HepG2 (cell line): ENCODE results near the gene TRIM9. TPM values are rescaled to one million over a fixed set of nuclear protein-coding genes. Genes with fewer than 3 reads are reported as not detected.

ENCODE experiments used
- ATAC-seq: fragments of 200-7000 bp; cut with Tn5 transposase; 3 replicates; pipeline ENCODE4 v1.9.1; 2020; ENCODE audit warnings: mild to moderate bottlenecking, moderate library complexity
- BruUV-seq: library from RNA; stranded (reverse); fragments of 400-500 nt; replicated peaks from 2 replicates; lab custom pipeline; 2021; lab: Mats Ljungman, UMichigan
- CTCF ChIA-PET: fragments of 300-600 bp; formaldehyde crosslinking; extraction: SDS; loops from one replicate; lab custom pipeline; 2021; ENCODE audit warnings: low total read pairs, inconsistent platforms, low intra/inter-chr PET ratio; lab: Yijun Ruan, JAX
- POLR2A ChIA-PET: fragments of 350-600 bp; sonication (Branson Sonifier 250); formaldehyde crosslinking; loops from one replicate; lab custom pipeline; 2020; ENCODE audit warnings: antibody characterized with exemption, inconsistent platforms; lab: Yijun Ruan, JAX
- DNase-seq: peaks from one replicate; pipeline ENCODE4 v3.0.0-alpha.2; 2015; ENCODE audit warnings: low spot score
- FAIRE-seq: peaks from 3 replicates; lab custom pipeline; 2011; peaks lifted over from hg19 to GRCh38; lab: Jason Lieb, UNC
- H2AFZ ChIP-seq: one replicate; pipeline ENCODE4 v1.6.1; 2011; ENCODE audit warnings: low read length, inconsistent platforms
- H3K27ac ChIP-seq: fragments of 300-600 bp; 3 replicates; pipeline ENCODE4 v1.8.0; 2011; ENCODE audit warnings: mixed run types, mild to moderate bottlenecking, mixed read lengths, low read length, inconsistent platforms; ENCODE audit not compliant: insufficient read depth; ENCODE audit errors: extremely low read length
- H3K27me3 ChIP-seq, 2 experiments: fragments of 200-600 bp in 1 of 2; 2 replicates in 1 of 2; 3 replicates in 1 of 2; pipeline versions ENCODE4 v1.6.0 to v1.8.0; 2011; ENCODE audit warnings: low read length in 2 of 2, mild to moderate bottlenecking in 2 of 2, moderate library complexity in 2 of 2, inconsistent platforms in 1 of 2; ENCODE audit not compliant: insufficient read depth in 2 of 2, control insufficient read depth in 1 of 2
- H3K36me3 ChIP-seq, 2 experiments: fragments of 200-600 bp in 1 of 2; replicated peaks in 1 of 2; 2 replicates in 1 of 2; 3 replicates in 1 of 2; pipeline versions ENCODE4 v1.5.1 to v1.8.0; 2011; ENCODE audit warnings: low read length in 2 of 2, inconsistent platforms in 1 of 2; ENCODE audit not compliant: insufficient read depth in 2 of 2, control insufficient read depth in 1 of 2
- H3K4me1 ChIP-seq: 2 replicates; pipeline ENCODE4 v1.5.1; 2012; ENCODE audit warnings: low read length, inconsistent platforms; ENCODE audit not compliant: insufficient read depth
- H3K4me2 ChIP-seq: 2 replicates; pipeline ENCODE4 v1.6.0; 2011; ENCODE audit warnings: low read depth, low read length, inconsistent platforms
- H3K4me3 ChIP-seq, 3 experiments: fragments of 200-600 bp in 1 of 3; sonication (generic), shearing (Covaris generic) in 1 of 3; replicated peaks in 1 of 3; 2 replicates each; pipeline ENCODE4 v1.5.1; 2011 to 2016; ENCODE audit warnings: low read length in 3 of 3, inconsistent platforms in 2 of 3, low read depth in 2 of 3, mild to moderate bottlenecking in 2 of 3, control low read depth in 1 of 3, mixed read lengths in 1 of 3; ENCODE audit not compliant: insufficient read depth in 1 of 3
- H3K79me2 ChIP-seq: one replicate; pipeline ENCODE4 v1.6.1; 2011; ENCODE audit warnings: low read length, inconsistent platforms; ENCODE audit not compliant: insufficient read depth
- H3K9ac ChIP-seq: 2 replicates; pipeline ENCODE4 v1.6.0; 2011; ENCODE audit warnings: mild to moderate bottlenecking, low read depth, low read length, inconsistent platforms; ENCODE audit not compliant: insufficient read depth
- H3K9me3 ChIP-seq: 2 replicates; pipeline ENCODE4 v1.5.1; 2012; ENCODE audit warnings: mild to moderate bottlenecking, low read length
- H4K20me1 ChIP-seq: 2 replicates; pipeline ENCODE4 v1.6.0; 2011; ENCODE audit warnings: inconsistent platforms, mild to moderate bottlenecking, low read length, moderate library complexity; ENCODE audit not compliant: insufficient read depth
- GZF1 ChIP-seq: sonication (generic); formaldehyde crosslinking; IDR thresholded peaks from 2 replicates; pipeline ENCODE4 v1.5.1; 2020; ENCODE audit warnings: mild to moderate bottlenecking, missing genetic modification reagents
- RBM22 ChIP-seq: fragments of 200-400 bp; formaldehyde crosslinking; optimal IDR thresholded peaks from 2 replicates; pipeline ENCODE3; 2017; ENCODE audit warnings: mild to moderate bottlenecking, low read length, moderate library complexity
- ZBTB1 ChIP-seq: sonication (generic); formaldehyde crosslinking; IDR thresholded peaks from 2 replicates; pipeline ENCODE4 v1.4.0; 2020; ENCODE audit warnings: missing genetic modification reagents, borderline replicate concordance
- WGBS: methylation state at CpG from one replicate; pipeline ENCODE4 v1.1.6; 2017; ENCODE audit warnings: low lambda C conversion rate; 5-methylcytosine and 5-hydroxymethylcytosine counted together
- in situ Hi-C: cut with HindIII; loops from 2 replicates; pipeline ENCODE4 v1.10.0; 2017; ENCODE audit warnings: low pct_unique_long_range_greater_than_20kb; ENCODE audit not compliant: extremely low pct_ligation_motif_present
- intact Hi-C: fragments of 100-400 bp; cut with micrococcal nuclease; formaldehyde crosslinking; loops from one replicate; pipeline ENCODE4 v1.10.0; 2022; ENCODE audit not compliant: unreplicated experiment
- polyA plus RNA-seq, 8 experiments: library from polyadenylated mRNA; depleted of rRNA in 3 of 8; stranded (reverse) in 7 of 8; unstranded in 1 of 8; fragments of >200 nt; fragmentation: Illumina TruSeq in 4 of 8; extraction: Trizol in 4 of 8; gene quantifications; 2 replicates each; pipeline versions ENCODE4 v1.2.1 to v1.2.3, GENCODE V29; 2011 to 2016; ENCODE audit warnings: low read depth in 4 of 8, missing spikeins in 1 of 8, mixed read lengths in 1 of 8; ENCODE audit not compliant: insufficient read depth in 1 of 8
- total RNA-seq, 5 experiments: library from RNA; depleted of rRNA; stranded (reverse); fragments of >200 nt; fragmentation: Illumina TruSeq; extraction: Trizol; gene quantifications; 2 replicates each; pipeline ENCODE4 v1.2.3, GENCODE V29; 2016; ENCODE audit warnings: low read depth in 1 of 5
- TF ChIP-seq, protein P1 (sequence below): sonication (generic); formaldehyde crosslinking; IDR thresholded peaks from 2 replicates; pipeline ENCODE4 v1.4.0; 2020; ENCODE audit warnings: missing genetic modification reagents
- TF ChIP-seq, protein P2 (sequence below), 2 experiments: IDR thresholded peaks; 2 replicates each; pipeline ENCODE4 v1.6.1; 2011 to 2012; ENCODE audit warnings: low read length in 2 of 2, borderline replicate concordance in 1 of 2, low read depth in 1 of 2, mild to moderate bottlenecking in 1 of 2, moderate library complexity in 1 of 2

TRIM9 gene
- total and polyA plus RNA-seq, 2 of the 13 experiments (the other 11 are each of a cell fraction or from before 2014, with no cell fraction given): 0.04 to 0.07 TPM

DNA sequence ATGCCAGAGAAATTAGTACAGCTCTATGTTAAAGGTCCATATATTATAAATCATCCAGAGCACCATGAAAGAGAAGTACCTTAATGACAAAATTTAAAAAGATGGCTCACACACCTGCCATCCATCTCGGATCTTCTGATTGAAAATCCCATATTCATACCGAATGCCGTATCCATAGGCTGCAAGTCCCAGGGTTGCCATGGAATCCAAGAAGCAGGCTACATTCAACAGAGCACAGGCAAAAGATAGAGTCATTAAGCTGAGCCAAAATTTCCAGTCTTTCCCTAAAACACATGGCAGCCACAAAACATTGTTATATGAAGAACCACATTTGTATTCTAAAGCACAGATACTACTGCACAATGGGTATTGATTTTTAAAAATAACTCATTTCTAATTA is 163.3 kb downstream of the TRIM9 start (continued):
- TF ChIP-seq, protein P1, sequence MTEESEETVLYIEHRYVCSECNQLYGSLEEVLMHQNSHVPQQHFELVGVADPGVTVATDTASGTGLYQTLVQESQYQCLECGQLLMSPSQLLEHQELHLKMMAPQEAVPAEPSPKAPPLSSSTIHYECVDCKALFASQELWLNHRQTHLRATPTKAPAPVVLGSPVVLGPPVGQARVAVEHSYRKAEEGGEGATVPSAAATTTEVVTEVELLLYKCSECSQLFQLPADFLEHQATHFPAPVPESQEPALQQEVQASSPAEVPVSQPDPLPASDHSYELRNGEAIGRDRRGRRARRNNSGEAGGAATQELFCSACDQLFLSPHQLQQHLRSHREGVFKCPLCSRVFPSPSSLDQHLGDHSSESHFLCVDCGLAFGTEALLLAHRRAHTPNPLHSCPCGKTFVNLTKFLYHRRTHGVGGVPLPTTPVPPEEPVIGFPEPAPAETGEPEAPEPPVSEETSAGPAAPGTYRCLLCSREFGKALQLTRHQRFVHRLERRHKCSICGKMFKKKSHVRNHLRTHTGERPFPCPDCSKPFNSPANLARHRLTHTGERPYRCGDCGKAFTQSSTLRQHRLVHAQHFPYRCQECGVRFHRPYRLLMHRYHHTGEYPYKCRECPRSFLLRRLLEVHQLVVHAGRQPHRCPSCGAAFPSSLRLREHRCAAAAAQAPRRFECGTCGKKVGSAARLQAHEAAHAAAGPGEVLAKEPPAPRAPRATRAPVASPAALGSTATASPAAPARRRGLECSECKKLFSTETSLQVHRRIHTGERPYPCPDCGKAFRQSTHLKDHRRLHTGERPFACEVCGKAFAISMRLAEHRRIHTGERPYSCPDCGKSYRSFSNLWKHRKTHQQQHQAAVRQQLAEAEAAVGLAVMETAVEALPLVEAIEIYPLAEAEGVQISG (CRISPR knock-in tag): no peak

DNA sequence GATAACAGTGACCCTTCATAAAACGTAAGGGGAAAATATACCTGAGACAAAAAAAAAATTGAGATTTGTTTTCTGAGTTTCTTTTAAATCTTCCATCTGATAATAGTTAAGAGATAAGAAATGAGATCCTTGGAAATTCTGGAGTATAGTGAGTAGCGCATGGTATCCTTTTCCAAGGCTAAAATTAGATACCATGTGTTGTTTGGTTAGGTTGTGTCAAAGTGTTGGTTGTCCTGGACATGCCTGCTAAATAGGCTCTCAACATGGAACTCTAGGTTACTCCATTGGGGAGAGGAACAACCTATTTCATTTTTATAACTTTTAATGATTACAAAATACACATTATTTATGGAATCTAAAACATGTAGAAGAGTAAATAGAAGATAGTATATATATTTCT is 165.4 kb downstream of the TRIM9 start:
- ChIA-PET POLR2A (no interaction called here), CTCF (no interaction called here)
- WGBS: 95% methylated on average over 2 of the region's 2 CpGs
- no peak overlapping the region for H3K9ac ChIP-seq
- no peaks in the 10 kb centered on the region for H3K79me2 ChIP-seq
- H2AFZ ChIP-seq: no peak overlapping the region
- DNase-seq (no peak), ATAC-seq (no peak), FAIRE-seq (no peak)
- in situ Hi-C loops (no loop called here), intact Hi-C loops (no loop called here)
- no peaks in the 10 kb centered on the region for H3K27me3 ChIP-seq
- H3K4me1 ChIP-seq: peaks cover 21% of the 10 kb centered on the region
- no peak for TF ChIP-seq RBM22
- no peak for TF ChIP-seq ZBTB1 (CRISPR knock-in tag)
- no peak for TF ChIP-seq GZF1
- TF ChIP-seq, protein P2, sequence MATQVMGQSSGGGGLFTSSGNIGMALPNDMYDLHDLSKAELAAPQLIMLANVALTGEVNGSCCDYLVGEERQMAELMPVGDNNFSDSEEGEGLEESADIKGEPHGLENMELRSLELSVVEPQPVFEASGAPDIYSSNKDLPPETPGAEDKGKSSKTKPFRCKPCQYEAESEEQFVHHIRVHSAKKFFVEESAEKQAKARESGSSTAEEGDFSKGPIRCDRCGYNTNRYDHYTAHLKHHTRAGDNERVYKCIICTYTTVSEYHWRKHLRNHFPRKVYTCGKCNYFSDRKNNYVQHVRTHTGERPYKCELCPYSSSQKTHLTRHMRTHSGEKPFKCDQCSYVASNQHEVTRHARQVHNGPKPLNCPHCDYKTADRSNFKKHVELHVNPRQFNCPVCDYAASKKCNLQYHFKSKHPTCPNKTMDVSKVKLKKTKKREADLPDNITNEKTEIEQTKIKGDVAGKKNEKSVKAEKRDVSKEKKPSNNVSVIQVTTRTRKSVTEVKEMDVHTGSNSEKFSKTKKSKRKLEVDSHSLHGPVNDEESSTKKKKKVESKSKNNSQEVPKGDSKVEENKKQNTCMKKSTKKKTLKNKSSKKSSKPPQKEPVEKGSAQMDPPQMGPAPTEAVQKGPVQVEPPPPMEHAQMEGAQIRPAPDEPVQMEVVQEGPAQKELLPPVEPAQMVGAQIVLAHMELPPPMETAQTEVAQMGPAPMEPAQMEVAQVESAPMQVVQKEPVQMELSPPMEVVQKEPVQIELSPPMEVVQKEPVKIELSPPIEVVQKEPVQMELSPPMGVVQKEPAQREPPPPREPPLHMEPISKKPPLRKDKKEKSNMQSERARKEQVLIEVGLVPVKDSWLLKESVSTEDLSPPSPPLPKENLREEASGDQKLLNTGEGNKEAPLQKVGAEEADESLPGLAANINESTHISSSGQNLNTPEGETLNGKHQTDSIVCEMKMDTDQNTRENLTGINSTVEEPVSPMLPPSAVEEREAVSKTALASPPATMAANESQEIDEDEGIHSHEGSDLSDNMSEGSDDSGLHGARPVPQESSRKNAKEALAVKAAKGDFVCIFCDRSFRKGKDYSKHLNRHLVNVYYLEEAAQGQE (IDR thresholded peaks at IDR 0.05; ENCODE audit: borderline replicate concordance in 1 of 2, low read depth in 1 of 2, low read length in 2 of 2): no peak
- no peaks in the 10 kb centered on the region for H3K9me3 ChIP-seq
- no peak overlapping the region for H3K4me3 ChIP-seq
- peaks cover 23 to 55% of the 10 kb centered on the region in 2 experiments for H3K36me3 ChIP-seq
- no TSS peak for BruUV-seq
- no peaks in the 10 kb centered on the region for H4K20me1 ChIP-seq
- H3K4me2 ChIP-seq: no peak overlapping the region
- H3K27ac ChIP-seq: no peak overlapping the region
